GM19351 (cell line): ENCODE measurements around the gene RFK.

Experiments used
- ATAC-seq: cut with Tn5 transposase; IDR thresholded peaks from one replicate; pipeline ENCODE4 v1.9.1; 2021; ENCODE audit warnings: mild to moderate bottlenecking, moderate library complexity; ENCODE audit not compliant: unreplicated experiment

The RFK gene

DNA sequence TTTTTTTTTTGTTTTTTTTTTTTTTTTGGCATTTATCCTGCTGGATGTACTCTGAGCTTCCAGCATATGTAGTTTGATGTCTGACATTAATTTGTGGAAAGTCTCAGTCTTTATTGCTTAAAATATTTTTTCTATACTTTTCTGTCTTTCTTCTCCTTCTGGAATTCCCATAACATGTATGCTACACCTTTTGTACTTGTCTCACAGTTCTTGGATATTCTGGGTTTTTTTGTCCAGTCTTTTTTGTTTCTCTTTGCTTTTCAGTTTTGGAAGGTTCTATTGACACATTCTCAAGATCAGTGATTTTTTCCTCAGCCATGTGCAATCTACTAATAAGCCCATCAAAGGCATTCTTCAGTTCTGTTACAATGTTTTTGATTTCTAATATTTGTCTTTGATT lies 19.4 kb upstream of the RFK start:
- ATAC-seq = no peak

DNA sequence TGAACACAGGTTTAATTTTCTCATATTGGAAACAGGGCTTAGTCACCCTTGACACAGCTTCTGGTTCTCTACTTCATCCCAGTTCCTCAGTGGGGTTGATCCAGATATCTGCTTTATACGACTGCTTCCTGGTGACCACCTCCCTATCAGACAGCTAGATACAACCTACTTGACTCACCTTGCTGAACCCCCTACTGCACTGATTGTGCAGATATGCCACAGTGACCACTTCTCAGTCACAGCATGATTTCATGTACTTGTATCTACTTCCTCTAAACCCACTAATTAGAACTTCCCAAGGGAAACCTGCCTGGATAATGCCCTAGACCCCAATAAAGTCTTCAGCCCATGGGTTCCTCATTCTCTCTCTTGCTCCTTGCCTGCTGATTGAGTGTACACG lies 18.4 kb upstream of the RFK start:
- ATAC-seq = no peak

DNA sequence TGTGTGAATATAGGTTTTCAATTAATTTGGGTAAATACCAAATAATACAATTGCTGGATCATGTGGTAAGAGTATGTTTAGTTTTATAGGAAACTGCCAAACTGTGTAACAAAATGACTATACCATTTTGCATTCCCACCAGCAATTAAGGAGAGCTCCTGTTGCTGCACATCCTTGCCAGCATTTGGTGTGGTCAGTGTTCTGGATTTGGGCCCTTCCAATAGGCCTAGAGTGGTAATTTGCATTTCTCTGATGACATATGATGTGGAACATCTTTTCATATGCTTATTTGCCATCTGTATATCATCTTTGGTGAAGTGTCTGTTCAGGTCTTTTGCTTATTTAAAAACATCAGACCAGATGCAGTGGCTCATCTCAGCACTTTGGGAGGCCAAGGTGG lies 11.6 kb upstream of the RFK start:
- ATAC-seq = no peak

DNA sequence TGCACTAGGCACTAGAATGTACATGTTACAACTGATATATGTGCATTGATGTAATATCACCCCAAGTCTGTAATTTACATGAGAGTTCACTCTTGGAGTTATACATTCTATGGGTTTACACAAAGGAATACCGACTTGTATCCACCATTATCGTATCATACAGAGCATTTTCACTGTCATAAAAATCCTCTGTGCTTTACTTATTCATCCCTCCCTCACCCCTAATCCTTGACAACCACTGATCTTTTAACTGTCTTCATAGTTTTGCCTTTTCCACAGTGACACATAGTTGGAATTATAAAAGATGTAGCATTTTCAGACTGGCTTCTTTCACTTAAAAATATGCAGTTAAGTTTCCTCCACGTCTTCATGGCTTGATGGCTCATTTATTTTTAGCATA lies 11.1 kb upstream of the RFK start:
- ATAC-seq = no peak

DNA sequence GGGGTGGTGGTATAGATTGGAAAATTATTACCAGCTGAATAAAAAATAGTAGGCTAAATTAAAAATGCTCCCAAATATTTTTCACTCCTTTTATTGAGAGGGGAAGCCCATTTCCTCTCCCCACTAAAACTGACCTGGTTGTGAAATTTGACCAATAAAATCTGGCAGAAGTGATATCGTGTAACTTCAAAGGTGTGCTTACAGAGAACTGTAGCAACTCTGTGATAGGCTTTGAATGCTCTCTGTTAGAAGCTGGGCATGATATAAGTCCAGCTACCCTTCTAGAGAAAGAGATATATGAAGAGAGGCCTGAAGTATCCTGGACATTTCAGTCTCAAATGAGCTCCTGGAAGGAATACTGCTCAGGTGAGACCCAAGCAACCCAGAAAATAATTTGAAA lies 10.2 kb upstream of the RFK start:
- ATAC-seq = no peak

DNA sequence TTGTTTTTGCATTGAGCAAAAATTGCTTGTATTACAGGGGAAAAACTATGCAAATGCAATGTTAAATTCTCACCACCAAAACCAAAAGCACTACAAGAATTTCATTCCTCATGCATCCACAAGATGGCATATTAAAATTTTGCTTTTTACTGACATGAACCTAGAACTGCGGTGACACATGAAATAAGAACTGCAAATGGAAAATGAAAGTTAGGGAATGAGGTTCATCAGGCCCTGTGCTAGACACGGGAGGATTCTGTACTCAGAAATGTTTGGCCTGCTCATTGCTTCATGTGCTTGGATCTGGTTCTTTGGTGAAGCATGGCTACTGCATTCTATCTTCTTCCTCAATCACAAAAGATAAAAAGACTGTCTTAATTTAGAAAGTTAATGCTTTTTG lies 9.1 kb upstream of the RFK start:
- ATAC-seq = peak; percentile 91

DNA sequence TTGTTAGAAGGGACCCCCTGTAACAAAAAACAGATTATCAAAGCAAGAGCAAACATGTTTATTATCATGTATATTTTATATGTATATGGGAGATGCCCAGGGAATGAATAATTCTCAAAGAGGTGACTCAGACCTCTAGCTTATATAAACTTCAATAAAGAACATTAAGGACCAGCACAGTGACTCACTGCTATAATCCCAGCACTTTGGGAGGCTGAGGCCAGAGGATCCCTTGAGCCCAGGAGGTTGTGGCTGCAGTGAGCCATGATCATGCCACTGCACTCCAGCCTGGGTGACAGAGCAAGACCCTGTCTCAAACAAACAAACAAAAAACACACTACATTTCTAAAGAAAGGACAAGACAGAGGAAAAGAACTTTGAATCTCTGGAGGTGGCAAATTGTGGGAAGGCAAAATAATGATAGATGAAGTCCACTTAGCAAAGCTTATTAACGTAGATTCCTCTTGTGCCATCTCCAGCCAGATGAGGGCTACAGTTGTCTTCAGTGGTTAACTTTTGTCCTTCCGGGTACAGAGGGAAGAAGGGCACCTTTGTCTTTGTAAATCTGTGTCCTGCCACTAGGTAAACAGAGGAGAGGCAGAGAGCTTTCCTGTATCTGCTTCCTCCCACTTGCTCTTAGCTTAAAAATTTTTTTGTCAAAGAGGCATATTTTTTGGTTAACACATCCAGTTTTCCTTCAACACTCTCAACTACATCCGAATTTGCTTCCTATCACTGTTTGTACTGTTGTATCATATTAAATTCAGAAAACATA lies 7.5 kb upstream of the RFK start:
- no peak for ATAC-seq

DNA sequence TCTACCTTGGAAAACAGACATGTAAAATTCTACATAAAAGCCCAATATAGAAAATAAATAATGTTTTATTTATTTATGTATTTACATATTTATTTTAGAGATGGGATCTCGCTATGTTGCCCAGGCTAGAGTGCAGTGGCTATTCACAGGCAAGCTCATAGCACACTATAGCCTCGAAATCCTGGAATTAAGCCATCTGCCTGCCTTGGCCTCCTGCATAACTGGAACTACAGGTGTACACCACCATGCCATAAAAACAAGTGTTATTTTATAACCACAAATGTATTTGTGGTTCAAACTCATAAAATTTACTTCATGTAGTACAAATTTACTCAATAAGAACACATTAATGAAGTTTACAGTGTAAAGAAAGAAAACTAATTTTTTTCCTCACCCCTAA lies 7.0 kb upstream of the RFK start:
- no peak for ATAC-seq

DNA sequence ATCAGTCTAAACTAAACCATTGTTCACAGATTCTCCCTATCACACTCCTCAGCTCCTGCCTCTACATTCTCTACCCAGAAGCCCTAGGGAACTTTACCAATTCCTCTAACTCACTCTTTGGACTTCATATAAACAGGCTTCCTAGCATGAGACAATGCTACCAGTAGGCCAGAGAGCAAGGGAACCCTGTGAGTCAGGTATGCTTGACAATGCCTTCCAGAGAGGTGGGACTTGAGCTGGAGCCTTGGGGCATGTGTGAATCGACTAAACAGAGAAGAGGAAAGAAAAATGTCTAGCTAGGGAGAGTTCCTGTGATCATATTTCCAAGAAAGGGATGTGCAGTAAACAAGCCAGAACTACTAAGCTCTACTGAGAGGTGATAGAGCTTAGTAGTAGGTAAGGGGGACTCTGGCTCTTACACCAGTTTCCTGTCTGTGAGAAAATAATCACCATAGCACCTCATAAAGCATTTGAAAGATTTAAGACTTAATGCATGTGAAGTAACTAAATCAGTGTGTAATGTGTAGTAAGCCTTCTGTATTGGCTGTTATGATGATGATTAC lies 6.4 kb upstream of the RFK start:
- ATAC-seq = no peak

DNA sequence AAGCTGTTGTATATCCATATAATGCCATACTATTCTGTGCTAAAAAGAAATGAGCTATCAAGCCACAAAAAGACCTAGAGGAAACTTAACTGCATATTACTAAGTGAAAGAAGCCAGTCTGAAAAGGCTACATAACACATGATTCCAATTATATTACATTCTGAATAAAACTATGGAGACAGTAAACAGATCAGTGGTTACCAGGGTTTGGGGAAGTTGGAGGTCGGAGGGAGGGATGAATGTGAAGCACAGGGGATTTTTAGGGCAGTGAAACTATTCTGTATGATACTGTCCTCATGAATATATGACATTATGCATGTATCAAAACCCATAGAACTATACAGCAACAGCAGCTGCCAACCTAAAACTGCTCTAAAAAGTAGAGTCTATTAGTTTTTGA lies 5.6 kb upstream of the RFK start:
- ATAC-seq = no peak

DNA sequence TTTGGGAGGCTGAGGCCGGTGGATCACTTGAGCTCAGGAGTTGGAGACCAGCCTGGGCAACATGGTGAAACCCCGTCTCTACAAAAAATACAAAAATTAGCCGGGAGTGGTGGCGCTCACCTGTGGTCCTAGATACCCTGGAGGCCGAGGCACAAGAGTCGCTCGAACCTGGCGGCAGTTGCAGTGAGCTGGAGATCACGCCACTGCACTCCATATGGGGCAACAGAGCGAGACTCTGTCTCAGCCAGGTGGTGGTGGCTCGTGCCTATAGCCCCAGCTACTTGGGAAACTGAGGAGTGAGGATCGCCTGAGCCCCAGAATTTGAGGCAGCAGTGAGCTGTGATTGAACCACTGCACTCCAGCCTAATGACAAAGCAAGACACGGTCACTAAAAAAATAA lies 2.4 kb upstream of the RFK start:
- ATAC-seq = no peak

DNA sequence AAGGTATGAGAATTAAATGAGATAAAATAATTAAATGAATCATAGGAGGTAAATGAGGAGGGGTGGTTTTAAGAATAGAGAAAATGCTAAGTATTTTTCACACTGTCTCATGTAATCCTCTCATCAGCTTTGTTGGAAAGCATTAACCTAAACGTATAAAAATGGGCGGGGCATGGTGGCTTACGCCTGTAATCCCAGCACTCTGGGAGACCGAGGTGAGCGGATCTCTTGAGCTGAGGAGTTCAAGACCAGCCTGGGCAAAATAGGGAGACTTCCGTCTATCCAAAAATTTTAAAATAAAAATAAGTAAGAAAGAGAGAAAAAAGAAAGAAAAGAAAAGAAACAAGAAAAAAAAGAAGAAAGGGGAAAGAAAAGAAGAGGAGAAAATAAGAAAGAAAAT lies 1.9 kb upstream of the RFK start:
- ATAC-seq = no peak

DNA sequence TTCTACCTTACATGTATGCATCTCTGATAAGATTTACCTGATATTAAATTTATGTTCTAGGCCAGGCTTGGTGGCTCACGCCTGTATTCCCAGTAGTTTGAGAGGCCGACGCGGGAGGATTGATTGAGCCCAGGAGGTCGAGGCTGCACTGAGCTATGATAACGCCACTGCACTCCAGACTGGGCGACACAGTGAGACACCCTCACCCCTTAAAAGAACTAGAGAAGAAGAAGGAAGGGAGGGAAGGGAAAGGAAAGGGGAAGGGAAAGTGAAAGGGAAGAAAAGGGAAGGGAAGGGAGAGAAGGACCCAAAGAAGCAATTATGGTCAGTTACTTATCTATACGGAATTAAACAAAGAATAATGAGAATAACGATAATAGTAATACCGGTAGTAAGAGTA lies 1.2 kb upstream of the RFK start:
- no peak for ATAC-seq

DNA sequence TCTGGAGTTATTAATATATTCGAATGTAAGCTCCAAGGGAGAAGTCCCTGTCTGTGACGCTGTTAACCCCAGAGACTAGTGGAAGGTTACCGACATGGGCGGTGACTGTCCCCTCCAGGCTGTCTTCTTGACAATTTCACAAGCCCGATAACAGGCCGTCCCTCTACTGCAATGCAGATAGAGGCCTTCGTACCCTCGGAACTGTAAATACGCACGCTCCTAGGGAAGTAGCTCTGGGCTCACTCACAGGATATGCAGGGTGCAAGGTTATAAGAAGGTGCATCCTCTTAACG lies 680 bp upstream of the RFK start:
- ATAC-seq = peak; percentile 57

DNA sequence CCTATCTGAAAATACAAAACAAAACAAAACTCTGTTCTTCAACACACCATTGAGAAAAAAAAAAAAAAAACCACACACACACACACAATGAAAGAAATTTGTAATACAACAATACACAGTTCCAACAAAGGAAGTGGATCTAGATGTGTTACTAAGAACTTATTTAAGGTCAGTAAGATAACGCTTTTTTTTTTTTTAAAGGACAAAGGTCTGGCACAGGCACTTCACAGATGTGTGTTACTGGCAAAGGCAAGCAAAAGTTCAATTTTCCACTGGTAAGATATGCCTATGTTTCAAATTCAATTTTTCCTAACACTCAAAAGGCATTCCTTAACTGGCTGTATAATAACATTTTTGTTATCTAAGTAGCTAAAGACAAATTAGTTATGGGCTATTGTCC lies 3.6 kb downstream of the RFK start:
- no peak for ATAC-seq

DNA sequence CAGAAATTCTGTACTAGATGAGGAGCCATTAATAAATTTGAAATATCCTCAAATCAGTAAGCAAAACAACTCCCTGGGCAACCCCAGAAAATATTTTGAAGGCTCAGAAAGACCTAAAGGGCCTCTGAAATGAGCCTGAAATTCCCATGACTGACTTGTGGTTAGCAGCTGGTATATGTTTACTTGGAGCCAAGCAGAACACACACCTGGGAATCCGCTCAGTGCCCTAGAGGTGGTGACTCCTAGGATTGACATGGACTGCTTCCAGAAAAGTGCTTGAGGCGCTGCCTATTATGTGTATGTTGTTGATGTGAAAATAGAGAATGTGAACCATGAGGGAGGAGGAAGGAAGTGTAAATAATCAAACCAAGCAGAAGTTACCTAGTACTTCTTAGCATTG lies 14.7 kb downstream of the RFK start:
- ATAC-seq = no peak

DNA sequence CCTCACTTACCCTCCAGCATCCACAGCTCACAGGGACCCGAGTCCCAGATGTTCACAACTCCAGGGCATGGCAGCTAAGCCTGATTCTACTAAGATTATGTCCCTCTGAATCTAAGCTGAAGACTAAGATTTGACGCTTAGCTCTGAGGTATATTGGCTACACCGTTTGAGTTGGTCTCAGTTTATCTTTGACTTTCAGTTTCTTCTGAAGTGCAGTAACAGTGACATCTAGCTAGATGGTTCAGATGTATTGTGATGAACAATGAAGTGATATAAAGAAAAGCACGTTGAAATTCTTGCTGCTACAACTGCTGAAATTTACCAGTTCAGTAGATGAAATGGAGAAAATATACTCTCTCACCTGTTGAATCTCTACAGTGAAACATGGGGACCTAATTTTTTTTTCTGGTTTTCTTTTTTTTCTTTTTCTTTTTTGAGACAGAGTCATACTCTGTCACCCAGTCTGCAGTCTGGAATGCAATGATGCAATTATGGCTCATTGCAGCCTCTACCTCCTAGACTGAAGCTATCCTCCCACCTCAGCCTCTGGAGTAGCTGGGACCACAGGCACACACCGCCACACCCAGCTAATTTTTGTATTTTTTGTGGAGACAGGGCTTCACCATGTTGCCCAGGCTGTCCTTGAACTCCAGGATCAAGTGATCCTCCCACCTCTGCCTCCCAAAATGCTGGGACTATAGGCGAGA lies 15.7 kb downstream of the RFK start:
- no peak for ATAC-seq

DNA sequence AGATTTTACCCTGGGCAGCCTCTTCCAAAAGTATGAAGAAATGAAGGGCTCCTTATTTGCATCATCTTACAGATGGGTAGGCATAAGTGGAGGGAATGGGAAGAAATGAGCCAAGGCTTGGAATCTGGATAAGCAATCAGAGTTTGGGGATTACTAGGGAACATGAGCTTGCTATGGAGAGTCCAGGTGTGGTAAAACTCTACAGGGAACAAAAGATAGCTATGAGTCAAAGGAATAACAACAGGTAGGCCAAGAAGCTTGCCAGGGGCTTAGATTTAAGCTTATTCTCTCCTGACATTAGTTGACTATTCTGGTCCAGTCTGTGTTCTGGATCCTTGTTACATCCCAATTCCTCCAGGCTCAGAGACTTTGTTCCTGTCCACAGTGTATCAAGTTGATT lies 16.4 kb downstream of the RFK start:
- ATAC-seq = no peak

DNA sequence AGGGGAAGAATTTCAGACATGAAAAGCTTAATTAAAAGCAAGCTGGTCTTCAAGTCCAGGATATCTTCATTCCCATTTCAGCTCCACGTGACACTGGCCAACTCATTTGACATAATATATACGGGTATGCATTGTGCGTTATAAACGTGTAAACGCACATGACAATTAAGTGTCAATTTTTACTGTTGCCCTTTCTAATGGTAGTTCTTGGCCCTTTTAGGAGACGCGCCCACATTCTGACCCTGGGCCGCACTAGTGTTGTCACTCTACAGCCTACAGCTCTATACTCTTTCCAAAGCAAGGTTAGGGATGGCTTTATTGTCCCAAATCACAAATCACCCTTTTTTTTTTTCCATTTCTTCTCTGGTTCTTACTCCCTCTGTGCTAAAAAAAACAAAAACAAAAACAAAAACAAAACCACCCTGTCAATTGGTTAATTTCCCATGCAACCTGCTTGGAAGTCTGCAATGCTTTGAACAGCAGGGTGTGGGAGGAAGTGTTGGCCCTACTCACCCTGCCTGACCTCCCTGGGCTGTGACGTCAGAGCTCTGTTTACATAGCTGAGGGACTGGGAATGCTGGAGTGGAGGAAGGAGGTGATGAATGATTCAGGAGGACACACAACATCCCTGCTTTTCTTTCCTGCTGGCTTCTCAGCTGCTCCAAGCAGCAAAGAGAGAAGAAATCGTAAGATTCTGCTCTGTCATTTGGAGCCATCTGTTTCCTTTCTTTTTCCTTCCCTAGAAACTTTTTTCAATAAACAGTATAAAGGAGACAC lies 19.3 kb downstream of the RFK start:
- no peak for ATAC-seq

DNA sequence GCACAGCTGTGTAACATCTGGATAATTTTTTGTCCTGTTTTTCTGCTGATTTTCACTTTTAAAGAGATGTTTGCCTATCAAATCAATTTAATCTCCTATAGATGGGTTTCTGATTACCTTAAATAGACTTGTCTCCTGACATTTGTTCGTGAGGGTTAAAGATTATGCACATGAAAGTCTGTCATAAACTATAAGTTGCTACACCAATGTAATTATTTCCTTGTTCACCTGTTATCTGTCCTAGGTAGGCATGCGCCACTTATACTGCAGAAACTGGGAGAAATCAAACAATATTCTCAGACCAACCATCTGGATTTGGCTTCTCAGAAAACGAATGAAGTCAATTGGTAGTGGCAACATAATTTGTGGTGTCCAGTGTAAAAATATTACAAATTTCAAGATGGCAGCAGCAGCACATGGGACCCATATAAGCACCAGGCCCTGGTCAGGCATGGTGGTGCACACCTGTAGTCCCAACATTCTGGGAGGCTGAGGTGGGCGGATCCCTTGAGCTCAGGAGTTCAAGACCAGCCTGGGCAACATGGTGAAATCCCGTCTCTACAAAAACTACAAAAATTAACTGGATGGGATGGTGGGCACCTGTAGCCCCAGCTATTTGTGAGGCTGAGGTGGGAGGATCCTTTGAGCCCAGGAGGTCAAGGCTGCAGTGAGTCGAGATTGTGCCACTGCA lies 20.3 kb downstream of the RFK start:
- ATAC-seq = no peak

DNA sequence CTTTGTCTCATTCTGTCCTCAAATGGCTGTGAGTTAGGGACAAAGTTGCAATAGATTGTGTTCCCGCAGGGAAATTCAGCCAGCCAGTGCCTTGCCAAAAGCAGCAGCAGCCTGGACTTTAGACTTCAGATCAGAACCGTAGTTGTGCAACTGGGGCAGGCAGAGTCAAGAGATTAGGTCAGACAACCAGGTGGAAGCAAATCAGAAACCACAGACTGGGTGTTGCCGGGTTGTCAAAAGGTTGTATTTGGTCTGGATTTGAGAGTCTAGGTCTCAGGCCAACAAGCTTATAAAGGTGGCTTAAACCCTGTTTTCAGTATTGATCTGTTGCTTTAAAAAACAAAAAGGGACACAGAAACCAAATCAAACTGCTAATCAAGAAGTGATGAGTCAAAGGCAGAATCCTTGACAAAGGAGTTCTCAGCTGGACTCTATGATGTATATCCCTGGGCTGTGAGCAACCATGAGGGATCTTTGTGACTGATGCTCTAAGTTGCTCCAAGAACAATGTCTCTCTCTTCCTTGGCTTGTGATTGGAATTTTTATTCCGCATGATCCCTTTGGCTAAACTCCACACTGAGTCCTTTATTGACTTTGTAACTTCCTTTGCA lies 20.9 kb downstream of the RFK start:
- peak; percentile 55 for ATAC-seq
